ENCODE results near the gene RNF115.

DNA sequence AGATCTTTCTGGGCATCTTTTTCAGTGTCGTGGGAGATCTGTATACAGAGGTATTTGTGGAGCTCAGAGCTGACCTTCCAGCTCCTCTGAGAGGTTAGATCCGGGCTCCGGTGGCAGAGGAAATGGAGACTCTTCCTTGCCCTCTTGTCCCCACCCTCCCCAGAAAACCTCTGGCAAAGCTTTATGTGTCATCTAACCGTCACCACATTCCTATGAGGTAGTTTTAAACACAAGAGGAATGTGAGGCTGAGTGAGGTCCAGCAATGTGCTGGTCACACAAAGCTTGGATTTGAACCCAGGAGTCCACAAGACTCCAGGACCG, 103.4 kb downstream of the RNF115 start:
- TF ChIP-seq, protein P1, sequence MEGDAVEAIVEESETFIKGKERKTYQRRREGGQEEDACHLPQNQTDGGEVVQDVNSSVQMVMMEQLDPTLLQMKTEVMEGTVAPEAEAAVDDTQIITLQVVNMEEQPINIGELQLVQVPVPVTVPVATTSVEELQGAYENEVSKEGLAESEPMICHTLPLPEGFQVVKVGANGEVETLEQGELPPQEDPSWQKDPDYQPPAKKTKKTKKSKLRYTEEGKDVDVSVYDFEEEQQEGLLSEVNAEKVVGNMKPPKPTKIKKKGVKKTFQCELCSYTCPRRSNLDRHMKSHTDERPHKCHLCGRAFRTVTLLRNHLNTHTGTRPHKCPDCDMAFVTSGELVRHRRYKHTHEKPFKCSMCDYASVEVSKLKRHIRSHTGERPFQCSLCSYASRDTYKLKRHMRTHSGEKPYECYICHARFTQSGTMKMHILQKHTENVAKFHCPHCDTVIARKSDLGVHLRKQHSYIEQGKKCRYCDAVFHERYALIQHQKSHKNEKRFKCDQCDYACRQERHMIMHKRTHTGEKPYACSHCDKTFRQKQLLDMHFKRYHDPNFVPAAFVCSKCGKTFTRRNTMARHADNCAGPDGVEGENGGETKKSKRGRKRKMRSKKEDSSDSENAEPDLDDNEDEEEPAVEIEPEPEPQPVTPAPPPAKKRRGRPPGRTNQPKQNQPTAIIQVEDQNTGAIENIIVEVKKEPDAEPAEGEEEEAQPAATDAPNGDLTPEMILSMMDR (IDR thresholded peaks at IDR 0.05), result no peak
- TF ChIP-seq SMC3 (IDR thresholded peaks at IDR 0.05; ENCODE audit: low read depth, low read length) (no peak), RAD21 (IDR thresholded peaks at IDR 0.05; ENCODE audit: low read length) (no peak), POLR2AphosphoS5 (IDR thresholded peaks at IDR 0.05; ENCODE audit: low read depth, low read length) (no peak), JUND (IDR thresholded peaks at IDR 0.05) (no peak), YY1 (IDR thresholded peaks at IDR 0.05; ENCODE audit: low read depth) (no peak), MXI1 (IDR thresholded peaks at IDR 0.05; ENCODE audit: low read depth, low read length) (no peak), RCOR1 (IDR thresholded peaks at IDR 0.05; ENCODE audit: low read length) (no peak)
- TF ChIP-seq, protein P2, sequence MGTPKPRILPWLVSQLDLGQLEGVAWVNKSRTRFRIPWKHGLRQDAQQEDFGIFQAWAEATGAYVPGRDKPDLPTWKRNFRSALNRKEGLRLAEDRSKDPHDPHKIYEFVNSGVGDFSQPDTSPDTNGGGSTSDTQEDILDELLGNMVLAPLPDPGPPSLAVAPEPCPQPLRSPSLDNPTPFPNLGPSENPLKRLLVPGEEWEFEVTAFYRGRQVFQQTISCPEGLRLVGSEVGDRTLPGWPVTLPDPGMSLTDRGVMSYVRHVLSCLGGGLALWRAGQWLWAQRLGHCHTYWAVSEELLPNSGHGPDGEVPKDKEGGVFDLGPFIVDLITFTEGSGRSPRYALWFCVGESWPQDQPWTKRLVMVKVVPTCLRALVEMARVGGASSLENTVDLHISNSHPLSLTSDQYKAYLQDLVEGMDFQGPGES (IDR thresholded peaks at IDR 0.05; ENCODE audit: low read depth, low read length), result no peak
- TF ChIP-seq, protein P3, sequence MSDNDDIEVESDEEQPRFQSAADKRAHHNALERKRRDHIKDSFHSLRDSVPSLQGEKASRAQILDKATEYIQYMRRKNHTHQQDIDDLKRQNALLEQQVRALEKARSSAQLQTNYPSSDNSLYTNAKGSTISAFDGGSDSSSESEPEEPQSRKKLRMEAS (IDR thresholded peaks at IDR 0.05; ENCODE audit: low read depth), result no peak
